ENCODE results near the gene RTL10. TPM values are rescaled to one million over a fixed set of nuclear protein-coding genes. Genes with fewer than 3 reads are reported as not detected.

RTL10 gene
- total and polyA plus RNA-seq, 2 of the 13 experiments (the other 11 are each of a cell fraction or from before 2014, with no cell fraction given) = 14.1 to 15.8 TPM

- TF ChIP-seq NBN (conservative IDR thresholded peaks at IDR 0.05) (no peak), HMGXB3 (CRISPR knock-in tag; IDR thresholded peaks at IDR 0.05; ENCODE audit: borderline replicate concordance) (no peak), ZNF143 (CRISPR knock-in tag; IDR thresholded peaks at IDR 0.05) (no peak), SOX5 (CRISPR knock-in tag; IDR thresholded peaks at IDR 0.05; ENCODE audit: borderline replicate concordance) (peak; percentile 35; the same call in 1 of the 2 replicates), RAD51 (IDR thresholded peaks at IDR 0.05; ENCODE audit: borderline replicate concordance) (no peak), ZNF556 (CRISPR knock-in tag; IDR thresholded peaks at IDR 0.05; ENCODE audit: borderline replicate concordance) (no peak)
These were observed 47.6 kb upstream of the RTL10 start (continued) for GRCh38 chr22:19902245-19902715.

GRCh38 chr22:19901577-19902244 is 47.0 kb upstream of the RTL10 start:
- no TSS peak for BruUV-seq (replicated peaks)
- in situ Hi-C loops (cut with HindIII; ENCODE audit: extremely low pct_ligation_motif_present, low pct_unique_long_range_greater_than_20kb) = loop anchor here (5.0 kb wide), 2 partner anchors 49 to 169 kb away; partner anchors contain the start of genes GNB1L and RTL10
- H3K4me2 ChIP-seq (ENCODE audit: low read depth, low read length) = no peak overlapping the region
- peak overlapping the region; percentile 4 for H3K27ac ChIP-seq (ENCODE audit: extremely low read length, insufficient read depth, low read length)
- no peaks in the 10 kb centered on the region for H4K20me1 ChIP-seq (ENCODE audit: insufficient read depth, low read length)
- peaks cover 5 to 8% of the 10 kb centered on the region in 2 experiments; a peak in 3 of 5 replicates for H3K36me3 ChIP-seq (replicated peaks in 1 of 2; ENCODE audit: control insufficient read depth in 1 of 2, insufficient read depth in 2 of 2, low read length in 2 of 2)
- 80% methylated on average over 9 of the region's 11 CpGs for WGBS (ENCODE audit: low lambda C conversion rate)
- H3K4me1 ChIP-seq (ENCODE audit: insufficient read depth, low read length) = peaks cover 66% of the 10 kb centered on the region
- ChIA-PET POLR2A (interaction anchor here (1.8 to 2.3 kb wide), 3 partner anchors 9 to 46 kb away, joined by 5 to 11 read pairs (median 6); partner anchors contain the start of genes COMT, GNB1L, RTL10 and TXNRD2), CTCF (ENCODE audit: low intra/inter-chr PET ratio, low total read pairs) (no interaction called here)
- no peaks in the 10 kb centered on the region for H3K27me3 ChIP-seq (ENCODE audit: control insufficient read depth in 1 of 2, insufficient read depth in 2 of 2, low read length in 2 of 2)
- no peak overlapping the region for H3K9ac ChIP-seq (ENCODE audit: insufficient read depth, low read depth, low read length)
- no peaks in the 10 kb centered on the region for H3K9me3 ChIP-seq (ENCODE audit: low read length)
- no peak for FAIRE-seq
- DNase-seq (ENCODE audit: low spot score) = no peak
- TF ChIP-seq FOXP4 (CRISPR knock-in tag; IDR thresholded peaks at IDR 0.05) = 0 out of 2 replicates have a peak, but pooled peaks have one; percentile 11
- TF ChIP-seq ZNF770 (CRISPR knock-in tag; IDR thresholded peaks at IDR 0.05) = peak; percentile 100
- TF ChIP-seq ZC3H13 (CRISPR knock-in tag; IDR thresholded peaks at IDR 0.05) = no peak
- peak; percentile 89 for TF ChIP-seq ZMYM3 (CRISPR knock-in tag; IDR thresholded peaks at IDR 0.05)
- no peak for ATAC-seq
- no peak overlapping the region for H2AFZ ChIP-seq (ENCODE audit: low read length)
- no peak overlapping the region for H3K4me3 ChIP-seq (replicated peaks in 1 of 3; ENCODE audit: insufficient read depth in 1 of 3, low read depth in 2 of 3, low read length in 3 of 3)
- intact Hi-C loops (cut with micrococcal nuclease; ENCODE audit: unreplicated experiment) = no loop called here
- no peaks in the 10 kb centered on the region for H3K79me2 ChIP-seq (ENCODE audit: insufficient read depth, low read length)

Measured in HepG2 (cell line).